GM18505 (cell line): ENCODE results near the gene BCL7C.
A peak's percentile ranks its signal among the peaks of the same experiment; 100 is the strongest.

Experiments
- ATAC-seq: cut with Tn5 transposase; IDR thresholded peaks from one replicate; pipeline ENCODE4 v1.9.1; 2021; ENCODE audit not compliant: unreplicated experiment
- POLR2A ChIP-seq: IDR thresholded peaks from 4 replicates; pipeline ENCODE4 v1.6.1; 2011; ENCODE audit warnings: borderline replicate concordance; ENCODE audit not compliant: insufficient read depth, insufficient read length; ENCODE audit errors: extremely low read depth

BCL7C gene

GRCh38 chr16:30912794-30913412 lies 19.0 kb upstream of the BCL7C start:
- ATAC-seq, result no peak
- TF ChIP-seq POLR2A, result no peak

- TF ChIP-seq POLR2A, result no peak
- ATAC-seq, result no peak
These were observed 16.7 kb upstream of the BCL7C start for GRCh38 chr16:30910427-30911029.

- no peak for TF ChIP-seq POLR2A
- ATAC-seq, result no peak
These were observed 13.2 kb upstream of the BCL7C start for GRCh38 chr16:30907064-30907463.

- TF ChIP-seq POLR2A, result no peak
- ATAC-seq, result no peak
These were observed 10.4 kb upstream of the BCL7C start for GRCh38 chr16:30904114-30904780.

- no peak for ATAC-seq
- no peak for TF ChIP-seq POLR2A
These were observed 9.7 kb upstream of the BCL7C start for GRCh38 chr16:30903596-30903995.

GRCh38 chr16:30903002-30903401 lies 9.1 kb upstream of the BCL7C start:
- no peak for ATAC-seq
- TF ChIP-seq POLR2A, result no peak

GRCh38 chr16:30902029-30902972 lies 8.4 kb upstream of the BCL7C start:
- peak; percentile 62 for TF ChIP-seq POLR2A
- ATAC-seq, result no peak

GRCh38 chr16:30901201-30902028 lies 7.5 kb upstream of the BCL7C start:
- no peak for ATAC-seq
- no peak for TF ChIP-seq POLR2A

- no peak for ATAC-seq
- TF ChIP-seq POLR2A, result no peak
These were observed 6.7 kb upstream of the BCL7C start for GRCh38 chr16:30900588-30900987.

GRCh38 chr16:30899794-30900193 lies 5.9 kb upstream of the BCL7C start:
- ATAC-seq, result no peak
- no peak for TF ChIP-seq POLR2A

- ATAC-seq, result peak; percentile 36
- no peak for TF ChIP-seq POLR2A
These were observed 3.2 kb upstream of the BCL7C start for GRCh38 chr16:30896889-30897733.

GRCh38 chr16:30896261-30896888 lies 2.5 kb upstream of the BCL7C start, which contains the start of gene CTF1:
CTF1 (plus strand) TSS chr16:30896614; CDS start chr16:30896644, 30 bp downstream.
- TF ChIP-seq POLR2A, result no peak
- no peak for ATAC-seq
